WTC11 (cell line): ENCODE measurements around the gene TOX2. TPM values are rescaled to one million over a fixed set of nuclear protein-coding genes. Genes with fewer than 3 reads are reported as not detected.

Experiments
- ATAC-seq: fragments of 200-7000 bp; cut with Tn5 transposase; 2 replicates; pipeline ENCODE4 v1.10.0; 2021; ENCODE audit warnings: mild to moderate bottlenecking, moderate library complexity
- CTCF ChIA-PET: fragments of 300-600 bp; sonication (Branson Sonifier 250); formaldehyde crosslinking; loops from one replicate; lab custom pipeline; 2021; ENCODE audit warnings: antibody characterized with exemption; lab: Charles Lee
- POLR2A ChIA-PET: fragments of 350-600 bp; sonication (Branson Sonifier 250); formaldehyde crosslinking; loops from one replicate; lab custom pipeline; 2021; ENCODE audit warnings: antibody characterized with exemption; lab: Charles Lee
- DNase-seq: peaks from one replicate; pipeline ENCODE4 v3.0.0; 2021; ENCODE audit warnings: low spot score
- H3K27ac Mint-ChIP-seq: 2 replicates; pipeline ENCODE4 v1.8.0; 2021; ENCODE audit warnings: mixed read lengths
- H3K27me3 Mint-ChIP-seq: 2 replicates; pipeline ENCODE4 v1.8.0; 2021; ENCODE audit warnings: low read depth, mild to moderate bottlenecking, moderate library complexity, mixed read lengths
- H3K36me3 Mint-ChIP-seq: 2 replicates; pipeline ENCODE4 v1.8.0; 2021; ENCODE audit warnings: mixed read lengths
- H3K4me1 Mint-ChIP-seq: 2 replicates; pipeline ENCODE4 v1.8.0; 2022; ENCODE audit warnings: mixed read lengths
- H3K4me3 Mint-ChIP-seq: 2 replicates; pipeline ENCODE4 v1.8.0; 2021; ENCODE audit warnings: mild to moderate bottlenecking, moderate library complexity, mixed read lengths
- H3K9me3 Mint-ChIP-seq: 2 replicates; pipeline ENCODE4 v1.8.0; 2021; ENCODE audit warnings: mixed read lengths
- AR ChIP-seq: fragments of 250-450 bp; sonication (Bioruptor Pico); IDR thresholded peaks from 2 replicates; pipeline ENCODE4 v1.9.0; 2021; ENCODE audit warnings: mild to moderate bottlenecking
- CREB1 ChIP-seq: sonication (generic); formaldehyde crosslinking; IDR thresholded peaks from 2 replicates; pipeline ENCODE4 v1.8.0; 2023; ENCODE audit warnings: mild to moderate bottlenecking, missing genetic modification reagents
- CTCF ChIP-seq: fragments of 200-600 bp; IDR thresholded peaks from 2 replicates; pipeline ENCODE4 v1.8.0; 2022; ENCODE audit warnings: antibody characterized with exemption
- ELF4 ChIP-seq: sonication (generic); formaldehyde crosslinking; IDR thresholded peaks from 2 replicates; pipeline ENCODE4 v1.8.1; 2022; ENCODE audit warnings: low read depth, mild to moderate bottlenecking, moderate library complexity, missing genetic modification reagents
- ETV6 ChIP-seq: sonication (generic); formaldehyde crosslinking; IDR thresholded peaks from 2 replicates; pipeline ENCODE4 v1.8.1; 2022; ENCODE audit warnings: mild to moderate bottlenecking, missing genetic modification reagents
- FOXK1 ChIP-seq: sonication (generic); formaldehyde crosslinking; IDR thresholded peaks from 2 replicates; pipeline ENCODE4 v1.8.0; 2022; ENCODE audit warnings: mild to moderate bottlenecking, moderate library complexity, missing genetic modification reagents
- GTF2I ChIP-seq: fragments of 250-450 bp; sonication (Bioruptor Pico); conservative IDR thresholded peaks from 2 replicates; pipeline ENCODE4 v1.4.0; 2021; ENCODE audit warnings: mild to moderate bottlenecking
- NFE2L1 ChIP-seq: sonication (generic); formaldehyde crosslinking; IDR thresholded peaks from 2 replicates; pipeline ENCODE4 v1.8.1; 2023; ENCODE audit warnings: missing genetic modification reagents
- NR2C2 ChIP-seq: sonication (generic); formaldehyde crosslinking; IDR thresholded peaks from 2 replicates; pipeline ENCODE4 v1.8.0; 2022; ENCODE audit warnings: mild to moderate bottlenecking, missing genetic modification reagents
- PRDM15 ChIP-seq: sonication (generic); formaldehyde crosslinking; IDR thresholded peaks from 2 replicates; pipeline ENCODE4 v1.8.0; 2022; ENCODE audit warnings: missing genetic modification reagents
- ZMAT4 ChIP-seq: fragments of 250-450 bp; sonication (Bioruptor Pico); IDR thresholded peaks from 2 replicates; pipeline ENCODE4 v1.9.0; 2021; ENCODE audit warnings: mild to moderate bottlenecking
- ZNF219 ChIP-seq: sonication (generic); formaldehyde crosslinking; IDR thresholded peaks from 2 replicates; pipeline ENCODE4 v1.8.0; 2023; ENCODE audit warnings: missing genetic modification reagents, mild to moderate bottlenecking, borderline replicate concordance
- ZNF263 ChIP-seq: sonication (generic); formaldehyde crosslinking; IDR thresholded peaks from 2 replicates; pipeline ENCODE4 v1.8.1; 2022; ENCODE audit warnings: low read depth, mild to moderate bottlenecking, moderate library complexity, missing genetic modification reagents
- ZNF281 ChIP-seq: sonication (generic); formaldehyde crosslinking; IDR thresholded peaks from 2 replicates; pipeline ENCODE4 v1.8.0; 2023; ENCODE audit warnings: mild to moderate bottlenecking, missing genetic modification reagents
- ZNF416 ChIP-seq: fragments of 250-450 bp; sonication (Bioruptor Pico); IDR thresholded peaks from 2 replicates; pipeline ENCODE4 v1.9.0; 2021; ENCODE audit warnings: mild to moderate bottlenecking, inconsistent platforms
- total RNA-seq: library from RNA; stranded (reverse); gene quantifications from 3 replicates; pipeline ENCODE4 v1.2.3, GENCODE V29; 2021
- TF ChIP-seq, protein P1 (sequence below): sonication (generic); formaldehyde crosslinking; conservative IDR thresholded peaks from 2 replicates; pipeline ENCODE4 v1.8.1; 2022; ENCODE audit warnings: mild to moderate bottlenecking, missing genetic modification reagents
- TF ChIP-seq, protein P2 (sequence below): sonication (generic); formaldehyde crosslinking; IDR thresholded peaks from 2 replicates; pipeline ENCODE4 v1.8.0; 2023; ENCODE audit warnings: missing genetic modification reagents
- TF ChIP-seq, protein P3 (sequence below): sonication (generic); formaldehyde crosslinking; IDR thresholded peaks from 2 replicates; pipeline ENCODE4 v1.8.0; 2022; ENCODE audit warnings: mild to moderate bottlenecking, missing genetic modification reagents

TOX2 gene
- total RNA-seq, 1 experiment from 2014 or later, result 3.4 TPM

- no peaks in the 10 kb centered on the region for H3K9me3 Mint-ChIP-seq
- H3K27me3 Mint-ChIP-seq, result no peaks in the 10 kb centered on the region
- ChIA-PET POLR2A (no interaction called here), CTCF (no interaction called here)
- no peak for TF ChIP-seq FOXK1 (CRISPR knock-in tag)
- TF ChIP-seq NFE2L1 (CRISPR knock-in tag), result no peak
- TF ChIP-seq, protein P1, sequence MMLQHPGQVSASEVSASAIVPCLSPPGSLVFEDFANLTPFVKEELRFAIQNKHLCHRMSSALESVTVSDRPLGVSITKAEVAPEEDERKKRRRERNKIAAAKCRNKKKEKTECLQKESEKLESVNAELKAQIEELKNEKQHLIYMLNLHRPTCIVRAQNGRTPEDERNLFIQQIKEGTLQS (CRISPR knock-in tag), result no peak
- TF ChIP-seq GTF2I (CRISPR knock-in tag), result no peak
- TF ChIP-seq ELF4 (CRISPR knock-in tag), result no peak
- TF ChIP-seq ETV6 (CRISPR knock-in tag), result no peak
- TF ChIP-seq CTCF, result no peak
- TF ChIP-seq AR, result no peak
- TF ChIP-seq PRDM15, result no peak
- TF ChIP-seq CREB1 (CRISPR knock-in tag), result no peak
- TF ChIP-seq, protein P2, sequence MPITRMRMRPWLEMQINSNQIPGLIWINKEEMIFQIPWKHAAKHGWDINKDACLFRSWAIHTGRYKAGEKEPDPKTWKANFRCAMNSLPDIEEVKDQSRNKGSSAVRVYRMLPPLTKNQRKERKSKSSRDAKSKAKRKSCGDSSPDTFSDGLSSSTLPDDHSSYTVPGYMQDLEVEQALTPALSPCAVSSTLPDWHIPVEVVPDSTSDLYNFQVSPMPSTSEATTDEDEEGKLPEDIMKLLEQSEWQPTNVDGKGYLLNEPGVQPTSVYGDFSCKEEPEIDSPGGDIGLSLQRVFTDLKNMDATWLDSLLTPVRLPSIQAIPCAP (CRISPR knock-in tag), result no peak
- TF ChIP-seq ZNF263 (CRISPR knock-in tag), result no peak
- no peak for TF ChIP-seq NR2C2 (CRISPR knock-in tag)
- no peak for TF ChIP-seq ZNF281 (CRISPR knock-in tag)
- TF ChIP-seq ZMAT4 (CRISPR knock-in tag), result no peak
- TF ChIP-seq ZNF416 (CRISPR knock-in tag), result no peak
- TF ChIP-seq, protein P3, sequence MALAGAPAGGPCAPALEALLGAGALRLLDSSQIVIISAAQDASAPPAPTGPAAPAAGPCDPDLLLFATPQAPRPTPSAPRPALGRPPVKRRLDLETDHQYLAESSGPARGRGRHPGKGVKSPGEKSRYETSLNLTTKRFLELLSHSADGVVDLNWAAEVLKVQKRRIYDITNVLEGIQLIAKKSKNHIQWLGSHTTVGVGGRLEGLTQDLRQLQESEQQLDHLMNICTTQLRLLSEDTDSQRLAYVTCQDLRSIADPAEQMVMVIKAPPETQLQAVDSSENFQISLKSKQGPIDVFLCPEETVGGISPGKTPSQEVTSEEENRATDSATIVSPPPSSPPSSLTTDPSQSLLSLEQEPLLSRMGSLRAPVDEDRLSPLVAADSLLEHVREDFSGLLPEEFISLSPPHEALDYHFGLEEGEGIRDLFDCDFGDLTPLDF, result no peak
- no peak for TF ChIP-seq ZNF219
- H3K4me1 Mint-ChIP-seq, result peaks cover 17% of the 10 kb centered on the region
- DNase-seq, result no peak
- no peaks in the 10 kb centered on the region for H3K36me3 Mint-ChIP-seq
- no peak overlapping the region for H3K27ac Mint-ChIP-seq
- no peak for ATAC-seq
- H3K4me3 Mint-ChIP-seq, result no peak overlapping the region
These were observed 106.5 kb downstream of the TOX2 start for GRCh38 chr20:44021186-44021585.
